A673 (cell line): Measurements from ENCODE around the gene DACT2.

Experiments
- EZH2 ChIP-seq: fragments of 200-600 bp; sonication (generic); IDR thresholded peaks from 2 replicates; pipeline ENCODE4 v1.6.1; 2017; ENCODE audit warnings: borderline replicate concordance, low read depth, mild to moderate bottlenecking, mixed read lengths, antibody characterized with exemption, low read length; ENCODE audit not compliant: poor library complexity, severe bottlenecking
- TF ChIP-seq, protein P1 (sequence below): fragments of 300-800, 200-600 bp; sonication (generic); conservative IDR thresholded peaks from 2 replicates; pipeline ENCODE4 v1.5.1; 2017; ENCODE audit warnings: low read depth, mild to moderate bottlenecking, antibody characterized with exemption, low read length, moderate library complexity, mixed read lengths

DNA sequence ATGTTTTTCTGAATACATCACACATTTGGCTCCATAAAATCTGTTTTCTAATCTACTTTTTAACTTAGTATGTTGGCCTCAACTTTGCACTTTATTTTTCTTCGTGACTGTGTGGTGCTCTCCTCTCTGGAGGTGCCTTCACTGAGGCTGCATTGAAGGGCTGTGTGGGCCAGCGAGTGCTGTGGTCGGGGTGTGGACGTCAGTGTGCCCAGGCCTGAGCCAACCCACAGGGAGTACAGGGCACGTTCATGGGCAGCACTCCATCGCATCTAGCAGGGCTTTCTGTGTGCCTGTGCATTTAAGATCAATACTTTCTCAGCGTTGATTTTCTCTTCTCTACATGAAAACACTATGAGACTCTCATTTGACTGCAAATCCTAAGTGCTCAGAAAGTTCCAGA lies 37.8 kb downstream of the DACT2 start:
- TF ChIP-seq, protein P1, sequence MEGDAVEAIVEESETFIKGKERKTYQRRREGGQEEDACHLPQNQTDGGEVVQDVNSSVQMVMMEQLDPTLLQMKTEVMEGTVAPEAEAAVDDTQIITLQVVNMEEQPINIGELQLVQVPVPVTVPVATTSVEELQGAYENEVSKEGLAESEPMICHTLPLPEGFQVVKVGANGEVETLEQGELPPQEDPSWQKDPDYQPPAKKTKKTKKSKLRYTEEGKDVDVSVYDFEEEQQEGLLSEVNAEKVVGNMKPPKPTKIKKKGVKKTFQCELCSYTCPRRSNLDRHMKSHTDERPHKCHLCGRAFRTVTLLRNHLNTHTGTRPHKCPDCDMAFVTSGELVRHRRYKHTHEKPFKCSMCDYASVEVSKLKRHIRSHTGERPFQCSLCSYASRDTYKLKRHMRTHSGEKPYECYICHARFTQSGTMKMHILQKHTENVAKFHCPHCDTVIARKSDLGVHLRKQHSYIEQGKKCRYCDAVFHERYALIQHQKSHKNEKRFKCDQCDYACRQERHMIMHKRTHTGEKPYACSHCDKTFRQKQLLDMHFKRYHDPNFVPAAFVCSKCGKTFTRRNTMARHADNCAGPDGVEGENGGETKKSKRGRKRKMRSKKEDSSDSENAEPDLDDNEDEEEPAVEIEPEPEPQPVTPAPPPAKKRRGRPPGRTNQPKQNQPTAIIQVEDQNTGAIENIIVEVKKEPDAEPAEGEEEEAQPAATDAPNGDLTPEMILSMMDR, result no peak
- no peak for TF ChIP-seq EZH2
